Adipose tissue (tissue), 3 donors: ENCODE measurements around the gene EGF. TPM values are rescaled to one million over a fixed set of nuclear protein-coding genes. Genes with fewer than 3 reads are reported as not detected.
"Not testable (repeated sequence)": the region's sequence is repeated elsewhere in the genome, so short reads cannot be mapped to it uniquely, and the experiment has no call there.

ENCODE experiments used
- H3K27ac ChIP-seq: one replicate; pipeline ENCODE4 v1.5.1; 2013; ENCODE audit warnings: low read depth, low read length
- WGBS, 3 donors: extraction: QIAGEN DNeasy Blood & Tissue Kit; methylation state at CpG; one replicate each; pipeline ENCODE4 v1.1.7; 2013; 5-methylcytosine and 5-hydroxymethylcytosine counted together
- polyA plus RNA-seq, 3 donors: library from polyadenylated mRNA; stranded (reverse); fragments of 200-250 nt; gene quantifications; one replicate each; pipeline ENCODE4 v1.2.3, GENCODE V29; 2013
- donor health status: healthy with polysubstance abuse.
- donor health status: Bipolar disorder and iron deficiency.
- donor health status: healthy.

EGF gene
- 10 to 100 TPM in 1 of 3 donors, under 1 TPM in 1, not detected in 1; 0.01 to 15.8 TPM for polyA plus RNA-seq

- H3K27ac ChIP-seq = no peak within 1 kb of the TSS
- WGBS, 3 donors = 32 to 58% (median 54%) methylated on average over 9 of the region's 9 CpGs
Observed at GRCh38 chr4:109912706-109913595, at the start of gene EGF. Gene EGF (plus strand): TSS chr4:109912883. CDS start chr4:109913336, 453 bp downstream.

GRCh38 chr4:109864134-109864533 is 48.5 kb upstream of the EGF start:
- H3K27ac ChIP-seq = no peak overlapping the region

DNA sequence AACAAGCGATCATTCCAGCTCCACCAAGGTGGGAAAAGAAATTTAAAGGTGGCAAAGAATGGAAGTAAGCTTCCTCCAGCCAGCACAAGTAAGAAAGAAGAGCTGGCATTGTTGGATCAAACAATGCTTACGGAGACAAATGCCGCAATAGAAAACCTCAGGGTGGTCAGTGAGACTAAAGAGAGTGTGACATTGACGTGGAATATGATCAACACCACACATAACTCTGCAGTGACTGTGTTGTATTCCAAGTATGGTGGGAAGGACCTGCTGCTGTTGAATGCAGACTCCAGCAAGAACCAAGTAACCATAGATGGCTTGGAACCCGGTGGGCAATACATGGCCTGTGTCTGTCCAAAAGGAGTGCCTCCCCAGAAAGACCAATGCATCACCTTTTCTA is 42.6 kb upstream of the EGF start:
- 95 to 99% (median 96%) methylated on average over 5 of the region's 5 CpGs for WGBS, 3 donors
- H3K27ac ChIP-seq = no peak overlapping the region

DNA sequence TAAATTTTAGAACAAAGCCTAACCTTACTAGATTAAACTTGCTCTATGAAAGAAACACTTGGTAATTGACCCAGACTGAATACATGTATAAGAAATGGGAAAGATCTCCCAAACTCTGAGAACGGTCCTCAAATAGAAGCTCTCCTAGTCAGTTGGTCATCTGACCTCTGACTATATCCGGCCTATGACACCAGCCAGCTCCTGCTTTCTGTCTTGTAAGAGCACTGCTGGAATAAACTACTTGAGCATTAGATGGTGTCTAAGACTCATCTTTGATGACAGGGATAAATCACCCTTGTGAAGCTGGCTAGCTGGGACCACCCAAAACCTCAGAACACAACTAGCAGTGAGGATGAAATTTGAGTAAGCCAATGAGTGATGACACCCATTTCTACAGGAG is 40.6 kb upstream of the EGF start:
- 93 to 97% (median 93%) methylated on average over 2 of the region's 2 CpGs for WGBS, 3 donors

GRCh38 chr4:109872950-109873656 is 39.6 kb upstream of the EGF start:
- H3K27ac ChIP-seq = no peak overlapping the region
- WGBS, 3 donors = 92 to 96% (median 93%) methylated on average over 6 of the region's 6 CpGs

More for the DNA sequence above, 40.6 kb upstream of the EGF start:
- H3K27ac ChIP-seq = no peak overlapping the region

GRCh38 chr4:109873791-109874514 is 38.7 kb upstream of the EGF start:
- H3K27ac ChIP-seq = no peak overlapping the region
- WGBS, 3 donors = 36 to 61% (median 60%) methylated on average over 11 of the region's 11 CpGs

DNA sequence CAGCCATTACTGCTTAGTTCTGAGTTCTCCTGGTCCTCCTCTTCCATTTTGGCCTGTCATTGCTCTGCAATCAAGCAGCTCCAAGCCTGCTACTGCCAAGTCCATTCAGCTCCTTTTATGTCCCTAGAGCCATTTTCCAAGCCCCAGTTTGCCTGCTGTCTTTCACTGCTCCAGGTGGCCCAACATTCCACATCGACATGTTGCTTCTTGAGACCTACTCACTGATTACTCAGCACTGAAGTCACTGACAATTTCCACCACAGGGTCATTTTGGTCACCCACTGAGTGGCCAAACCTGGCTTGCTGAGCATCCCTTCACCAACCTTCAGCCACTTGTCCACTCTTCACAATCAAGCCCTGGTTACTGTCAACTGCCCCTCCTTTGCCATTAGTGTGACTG is 37.6 kb upstream of the EGF start:
- 86 to 100% (median 98%) methylated on average over 1 of the region's 1 CpG for WGBS, 3 donors
- no peak overlapping the region for H3K27ac ChIP-seq

DNA sequence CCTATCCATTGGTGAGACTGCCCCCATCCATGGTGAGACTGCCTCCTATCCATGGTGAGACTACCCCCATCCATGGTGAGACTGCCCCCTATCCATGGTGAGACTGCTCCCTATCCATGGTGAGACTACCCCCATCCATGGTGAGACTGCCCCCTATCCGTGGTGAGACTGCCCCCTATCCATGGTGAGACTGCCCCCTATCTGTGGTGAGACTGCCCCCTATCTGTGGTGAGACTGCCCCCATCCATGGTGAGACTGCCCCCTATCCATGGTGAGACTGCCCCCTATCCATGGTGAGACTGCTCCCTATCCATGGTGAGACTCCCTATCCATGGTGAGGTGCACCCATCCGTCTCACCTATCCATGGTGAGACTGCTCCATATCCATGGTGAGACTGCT is 37.1 kb upstream of the EGF start:
- H3K27ac ChIP-seq = not testable (repeated sequence)
- 71 to 83% (median 81%) methylated on average over 2 of the region's 2 CpGs for WGBS, 3 donors

DNA sequence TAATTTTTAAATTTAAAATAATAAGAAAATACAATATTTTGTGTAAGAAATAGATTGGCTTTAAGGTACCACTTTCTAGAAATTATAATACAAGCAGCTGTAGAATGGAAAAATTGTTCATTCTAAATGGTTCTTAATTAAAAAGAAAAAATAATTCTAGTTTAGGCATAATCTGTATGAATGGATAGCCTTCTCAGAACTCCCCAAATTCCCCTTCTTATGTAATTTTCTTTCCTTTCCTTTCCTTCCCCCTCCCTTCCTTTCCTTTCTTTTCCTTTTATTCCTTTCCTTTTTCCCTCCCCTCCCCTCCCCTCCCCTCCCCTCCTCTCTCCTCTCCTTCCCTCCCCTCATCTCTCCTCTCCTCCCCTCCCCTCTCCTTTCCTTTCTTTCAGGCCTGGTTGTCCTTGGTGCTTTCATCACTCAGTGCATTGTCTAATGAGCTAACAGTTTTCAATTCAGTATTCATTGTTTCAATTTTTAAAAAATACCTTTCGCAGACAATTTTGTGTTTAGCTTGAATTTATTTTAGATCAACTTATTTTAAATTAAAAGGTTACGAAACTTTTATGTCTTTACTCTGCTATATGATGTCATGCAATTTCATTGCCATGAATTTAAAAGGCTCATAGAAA is 35.9 kb upstream of the EGF start:
- WGBS, 3 donors = 72 to 89% (median 82%) methylated on average over 2 of the region's 2 CpGs
- no peak overlapping the region for H3K27ac ChIP-seq

DNA sequence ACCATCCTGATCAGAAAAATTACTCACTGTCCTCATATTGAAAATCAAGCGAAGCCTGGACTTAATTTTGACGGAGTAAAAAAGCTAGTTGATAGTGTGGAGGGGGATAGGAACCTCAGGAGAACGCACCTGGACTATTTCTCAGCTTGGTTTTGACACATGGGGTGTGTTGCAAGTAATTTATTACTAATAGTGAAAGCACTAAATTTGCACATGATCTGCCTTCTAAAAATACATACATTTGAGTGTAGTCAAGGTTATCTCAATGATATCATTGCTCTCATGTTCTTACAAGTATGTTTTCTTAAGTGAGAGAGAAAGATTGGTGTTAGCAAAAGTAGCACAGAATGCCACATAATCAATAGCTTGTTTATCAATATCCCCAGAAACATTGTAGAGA is 35.3 kb upstream of the EGF start:
- WGBS, 3 donors = 36 to 71% (median 60%) methylated on average over 3 of the region's 3 CpGs

DNA sequence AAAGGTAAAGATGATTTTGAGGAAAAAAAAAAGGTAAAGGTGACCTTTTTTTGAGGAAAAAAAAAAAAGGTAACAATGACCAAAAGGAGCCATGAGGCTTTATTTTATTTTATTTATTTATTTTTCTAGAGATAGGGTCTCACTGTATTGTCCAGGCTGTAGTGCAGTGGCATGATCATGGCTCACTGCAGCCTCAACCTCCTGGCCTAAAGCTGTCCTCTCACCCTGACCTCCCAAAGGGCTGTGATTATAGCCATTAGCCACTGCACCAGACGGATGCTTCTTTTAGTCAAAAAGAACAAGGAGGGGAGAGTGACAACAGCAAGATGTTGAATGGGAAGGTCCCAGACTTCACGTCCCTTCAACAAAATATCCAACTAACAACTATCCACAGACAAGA is 34.3 kb upstream of the EGF start:
- WGBS, 3 donors = 71 to 75% (median 74%) methylated on average over 2 of the region's 2 CpGs
- no peak overlapping the region for H3K27ac ChIP-seq

More for the DNA sequence above, 35.3 kb upstream of the EGF start:
- H3K27ac ChIP-seq = no peak overlapping the region

- H3K27ac ChIP-seq = no peak overlapping the region
- 55 to 80% (median 80%) methylated on average over 12 of the region's 12 CpGs for WGBS, 3 donors
Observed at GRCh38 chr4:109879081-109879480, 33.6 kb upstream of the EGF start.

DNA sequence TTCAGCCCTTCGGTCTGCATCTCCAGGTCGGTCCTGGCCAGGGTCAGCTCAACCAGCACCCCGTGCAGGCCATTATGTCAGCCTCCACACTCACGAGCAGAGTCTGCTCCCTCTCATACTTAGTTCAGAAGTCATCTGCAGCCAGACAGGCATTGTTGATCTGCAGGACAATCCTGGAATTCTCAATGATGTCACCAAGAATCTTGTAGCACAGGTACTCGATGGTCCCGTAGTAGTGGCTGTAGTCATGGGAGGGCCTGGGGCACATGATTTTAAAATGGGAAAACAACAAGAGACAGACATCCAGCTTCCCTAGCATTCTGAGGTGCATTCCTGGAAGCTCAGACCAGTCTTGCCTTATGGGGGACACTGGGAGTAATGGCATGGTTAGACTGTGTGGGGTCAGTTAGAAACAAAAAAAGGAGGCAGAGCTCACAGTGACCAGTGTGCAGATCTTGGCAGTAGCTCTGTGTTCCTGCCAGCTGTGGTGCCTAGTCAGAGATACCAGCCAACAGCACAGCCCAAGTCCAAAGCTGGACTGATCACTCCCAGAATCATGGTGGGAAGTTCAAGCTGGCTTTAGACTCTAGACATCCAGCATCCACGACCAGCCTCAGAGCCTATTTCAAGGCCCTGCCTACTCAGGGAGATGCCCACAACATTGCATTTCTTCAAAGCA is 32.9 kb upstream of the EGF start:
- H3K27ac ChIP-seq = no peak overlapping the region
- WGBS, 3 donors = 82 to 92% (median 91%) methylated on average over 7 of the region's 7 CpGs

- no peak overlapping the region for H3K27ac ChIP-seq
Observed at GRCh38 chr4:109886303-109886702, 26.4 kb upstream of the EGF start.

DNA sequence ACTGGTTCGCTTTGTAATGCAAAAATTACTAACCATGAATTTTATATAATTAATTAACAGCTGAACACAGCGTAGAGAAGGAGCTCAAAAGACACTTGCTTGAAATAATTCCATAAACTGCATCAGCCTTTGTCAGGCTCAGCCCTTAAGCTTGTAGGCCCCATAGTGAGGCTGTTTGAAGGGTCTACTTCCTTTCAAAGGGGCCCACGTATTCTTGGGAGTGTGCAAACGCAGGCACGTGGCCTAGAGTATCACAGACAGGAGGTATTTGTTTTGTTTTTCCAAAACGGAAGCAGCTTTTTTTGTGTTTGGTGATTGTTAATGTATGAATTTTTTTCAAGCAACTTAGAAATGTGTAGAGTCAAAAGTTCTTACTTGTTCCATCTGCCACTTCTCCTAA is 25.6 kb upstream of the EGF start:
- no peak overlapping the region for H3K27ac ChIP-seq
- 51 to 74% (median 52%) methylated on average over 6 of the region's 6 CpGs for WGBS, 3 donors

DNA sequence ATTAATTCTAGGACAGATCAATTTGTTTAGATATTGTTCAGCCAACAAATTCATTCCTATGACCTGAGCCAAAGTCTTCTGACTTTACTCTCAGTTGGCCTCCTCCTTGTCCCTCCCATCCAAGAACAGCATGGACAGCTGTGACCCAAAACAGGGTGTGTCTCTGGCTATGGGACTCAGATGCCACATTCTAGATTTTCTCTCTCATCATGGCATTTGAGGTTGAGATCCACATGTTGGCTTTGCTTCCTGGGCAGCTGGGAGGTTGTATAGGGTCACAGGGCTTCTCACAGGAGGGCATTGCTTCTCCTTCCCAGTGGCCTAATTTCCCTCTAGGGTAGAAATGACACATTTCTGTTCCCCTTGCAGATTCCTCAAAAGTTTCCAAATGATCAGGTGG is 22.6 kb upstream of the EGF start:
- no peak overlapping the region for H3K27ac ChIP-seq

DNA sequence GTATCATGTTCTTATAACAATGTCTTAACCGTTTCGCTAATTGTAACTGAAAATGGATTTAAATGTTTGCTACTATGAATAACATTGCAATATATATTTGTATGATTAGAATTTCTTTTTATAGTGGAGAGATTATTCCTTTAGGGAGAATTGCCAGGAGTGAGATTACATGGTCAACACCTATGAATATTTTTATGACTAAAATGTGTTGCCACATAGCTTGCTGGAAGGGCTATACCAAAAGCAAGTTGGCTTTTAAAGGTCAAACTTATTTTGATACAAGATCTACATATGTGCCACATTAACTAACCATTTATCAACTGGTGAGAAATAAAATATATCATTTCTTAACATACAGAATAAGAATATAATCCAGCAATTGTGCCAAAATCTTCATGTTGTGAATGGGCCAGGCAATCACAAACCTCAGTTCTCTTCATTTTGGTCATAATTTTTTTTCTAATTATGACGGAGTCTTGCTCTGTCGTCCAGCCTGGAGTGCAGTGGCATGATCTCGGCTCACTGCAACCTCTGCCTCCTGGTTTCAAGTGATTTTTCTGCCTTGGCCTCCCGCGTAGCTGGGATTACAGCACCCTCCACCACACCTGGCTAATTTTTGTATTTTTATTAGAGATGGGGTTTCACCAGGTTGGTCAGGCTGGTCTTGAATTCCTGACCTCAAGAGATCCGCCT is 10.0 kb upstream of the EGF start:
- H3K27ac ChIP-seq = no peak overlapping the region
- 93 to 95% (median 93%) methylated on average over 8 of the region's 8 CpGs for WGBS, 3 donors

- WGBS, 3 donors = 74 to 77% (median 75%) methylated on average over 1 of the region's 1 CpG
- H3K27ac ChIP-seq = no peak overlapping the region
Observed at GRCh38 chr4:109908731-109909130, 4.0 kb upstream of the EGF start.
